HG02571 (cell line): ENCODE results near the gene GTF2H1.

ENCODE experiments used
- ATAC-seq: cut with Tn5 transposase; IDR thresholded peaks from one replicate; pipeline ENCODE4 v1.9.1; 2021; ENCODE audit warnings: mild to moderate bottlenecking, moderate library complexity; ENCODE audit not compliant: unreplicated experiment

GTF2H1 gene

GRCh38 chr11:18321969-18322711 lies at the start of gene GTF2H1, which contains the start of gene HPS5:
GTF2H1 (plus strand) TSS chr11:18322567; CDS start chr11:18333075, 10,508 bp downstream.
HPS5 (minus strand) TSS chr11:18322140; CDS start chr11:18317858, 4,282 bp downstream.
- ATAC-seq = peak; percentile 88

- ATAC-seq = no peak
Observed at GRCh38 chr11:18277565-18278271, 44.6 kb upstream of the GTF2H1 start.

GRCh38 chr11:18280438-18281045 lies 41.8 kb upstream of the GTF2H1 start:
- ATAC-seq = peak; percentile 80

GRCh38 chr11:18282626-18283025 lies 39.7 kb upstream of the GTF2H1 start:
- no peak for ATAC-seq

- ATAC-seq = no peak
Observed at GRCh38 chr11:18285841-18286240, 36.5 kb upstream of the GTF2H1 start.

- no peak for ATAC-seq
Observed at GRCh38 chr11:18288911-18289310, 33.5 kb upstream of the GTF2H1 start.

GRCh38 chr11:18294862-18295261 lies 27.5 kb upstream of the GTF2H1 start:
- no peak for ATAC-seq

GRCh38 chr11:18295316-18295715 lies 27.1 kb upstream of the GTF2H1 start:
- no peak for ATAC-seq

GRCh38 chr11:18299721-18300120 lies 22.6 kb upstream of the GTF2H1 start:
- ATAC-seq = no peak

- no peak for ATAC-seq
Observed at GRCh38 chr11:18304745-18305144, 17.6 kb upstream of the GTF2H1 start.

- no peak for ATAC-seq
Observed at GRCh38 chr11:18307461-18308139, 14.8 kb upstream of the GTF2H1 start.

- no peak for ATAC-seq
Observed at GRCh38 chr11:18308242-18308641, 14.1 kb upstream of the GTF2H1 start.

GRCh38 chr11:18309691-18310090 lies 12.7 kb upstream of the GTF2H1 start:
- no peak for ATAC-seq

GRCh38 chr11:18310800-18311340 lies 11.5 kb upstream of the GTF2H1 start:
- no peak for ATAC-seq

GRCh38 chr11:18312012-18312411 lies 10.4 kb upstream of the GTF2H1 start:
- ATAC-seq = no peak

- no peak for ATAC-seq
Observed at GRCh38 chr11:18312663-18313420, 9.5 kb upstream of the GTF2H1 start.

GRCh38 chr11:18313965-18314763 lies 8.2 kb upstream of the GTF2H1 start:
- no peak for ATAC-seq

- ATAC-seq = no peak
Observed at GRCh38 chr11:18314784-18315523, 7.4 kb upstream of the GTF2H1 start.

- ATAC-seq = no peak
Observed at GRCh38 chr11:18315893-18316292, 6.5 kb upstream of the GTF2H1 start.
